GM21447 (cell line): ENCODE data around the gene DLEC1.
"Not testable (repeated sequence)": the region's sequence is repeated elsewhere in the genome, so short reads cannot be mapped to it uniquely, and the experiment has no call there.

Experiments used
- ATAC-seq: cut with Tn5 transposase; IDR thresholded peaks from one replicate; pipeline ENCODE4 v1.9.1; 2021; ENCODE audit not compliant: unreplicated experiment

Gene DLEC1

GRCh38 chr3:38119821-38120692 is 81.0 kb downstream of the DLEC1 start:
- no peak for ATAC-seq

GRCh38 chr3:38120693-38121450 is 81.9 kb downstream of the DLEC1 start:
- ATAC-seq: no peak

GRCh38 chr3:38121451-38121831 is 82.4 kb downstream of the DLEC1 start:
- ATAC-seq: no peak

GRCh38 chr3:38121832-38122461 is 82.9 kb downstream of the DLEC1 start:
- no peak for ATAC-seq

GRCh38 chr3:38122712-38123290 is 83.8 kb downstream of the DLEC1 start:
- ATAC-seq: no peak

- no peak for ATAC-seq
Observed at GRCh38 chr3:38124324-38125122, 85.5 kb downstream of the DLEC1 start.

- ATAC-seq: no peak
Observed at GRCh38 chr3:38125305-38126120, 86.5 kb downstream of the DLEC1 start.

GRCh38 chr3:38126121-38126892 is 87.3 kb downstream of the DLEC1 start:
- ATAC-seq: no peak

GRCh38 chr3:38127611-38128302 is 88.7 kb downstream of the DLEC1 start:
- no peak for ATAC-seq

- no peak for ATAC-seq
Observed at GRCh38 chr3:38128303-38128655, 89.3 kb downstream of the DLEC1 start.

- ATAC-seq: no peak
Observed at GRCh38 chr3:38129058-38129457, 90.0 kb downstream of the DLEC1 start.

GRCh38 chr3:38130631-38131065 is 91.6 kb downstream of the DLEC1 start:
- ATAC-seq: no peak

- no peak for ATAC-seq
Observed at GRCh38 chr3:38131621-38132369, 92.8 kb downstream of the DLEC1 start.

- ATAC-seq: no peak
Observed at GRCh38 chr3:38133209-38133556, 94.2 kb downstream of the DLEC1 start.

GRCh38 chr3:38133557-38134405 is 94.8 kb downstream of the DLEC1 start:
- no peak for ATAC-seq

GRCh38 chr3:38134517-38135143 is 95.6 kb downstream of the DLEC1 start:
- ATAC-seq: not testable (repeated sequence)
